ENCODE measurements around the gene MON2. TPM values are rescaled to one million over a fixed set of nuclear protein-coding genes. Genes with fewer than 3 reads are reported as not detected.

The MON2 gene
- total RNA-seq, 2 donors from 2014 or later = 30.3 to 43.3 TPM

DNA sequence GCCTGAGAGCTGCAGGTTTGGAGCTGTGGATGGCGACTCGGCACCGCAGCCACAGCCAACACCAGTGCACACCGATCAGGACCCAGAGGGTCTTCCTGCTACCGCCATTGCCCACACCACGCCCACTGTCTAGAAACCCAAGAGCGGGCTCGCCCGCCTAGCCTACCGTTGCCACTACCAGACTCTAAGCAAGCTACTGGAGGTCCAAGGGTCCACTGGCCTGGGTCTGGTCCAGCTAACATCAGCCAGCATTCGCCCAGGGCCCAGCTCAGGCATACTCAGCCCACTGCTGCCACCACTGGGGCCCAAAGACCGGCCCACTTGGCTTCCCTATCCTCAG, 30.5 kb upstream of the MON2 start:
- peaks cover 60% of the 10 kb centered on the region for H3K27me3 Mint-ChIP-seq (ENCODE audit: insufficient read depth)

DNA sequence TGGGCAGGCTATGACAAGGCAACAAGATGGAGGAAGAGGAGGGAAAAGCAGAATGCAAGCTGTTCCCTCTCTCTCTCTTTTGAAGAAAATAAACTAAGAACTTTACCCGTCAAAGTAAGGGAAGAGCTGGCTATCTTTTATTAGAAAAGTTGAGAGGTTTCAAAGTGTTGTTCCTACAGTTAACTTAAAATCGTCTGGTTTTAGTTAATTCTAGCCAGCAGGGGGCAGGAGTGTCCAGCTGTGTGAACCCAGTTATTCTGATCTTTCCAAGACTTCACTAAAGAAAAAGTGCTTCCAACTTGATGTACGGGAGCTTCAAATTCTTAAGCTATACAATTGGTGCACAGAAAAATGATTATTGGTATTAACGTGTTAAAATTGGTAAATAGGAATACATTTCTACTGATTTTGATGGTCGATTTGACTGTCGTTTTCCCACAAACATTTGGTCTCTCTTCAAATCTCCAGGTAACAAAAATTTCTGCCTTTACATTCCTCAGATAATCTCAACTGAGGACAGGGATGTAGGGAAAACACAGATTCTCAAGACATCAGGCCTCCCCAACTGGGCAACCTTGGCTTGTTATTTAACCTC, 28.4 kb upstream of the MON2 start:
- TF ChIP-seq, protein P1, sequence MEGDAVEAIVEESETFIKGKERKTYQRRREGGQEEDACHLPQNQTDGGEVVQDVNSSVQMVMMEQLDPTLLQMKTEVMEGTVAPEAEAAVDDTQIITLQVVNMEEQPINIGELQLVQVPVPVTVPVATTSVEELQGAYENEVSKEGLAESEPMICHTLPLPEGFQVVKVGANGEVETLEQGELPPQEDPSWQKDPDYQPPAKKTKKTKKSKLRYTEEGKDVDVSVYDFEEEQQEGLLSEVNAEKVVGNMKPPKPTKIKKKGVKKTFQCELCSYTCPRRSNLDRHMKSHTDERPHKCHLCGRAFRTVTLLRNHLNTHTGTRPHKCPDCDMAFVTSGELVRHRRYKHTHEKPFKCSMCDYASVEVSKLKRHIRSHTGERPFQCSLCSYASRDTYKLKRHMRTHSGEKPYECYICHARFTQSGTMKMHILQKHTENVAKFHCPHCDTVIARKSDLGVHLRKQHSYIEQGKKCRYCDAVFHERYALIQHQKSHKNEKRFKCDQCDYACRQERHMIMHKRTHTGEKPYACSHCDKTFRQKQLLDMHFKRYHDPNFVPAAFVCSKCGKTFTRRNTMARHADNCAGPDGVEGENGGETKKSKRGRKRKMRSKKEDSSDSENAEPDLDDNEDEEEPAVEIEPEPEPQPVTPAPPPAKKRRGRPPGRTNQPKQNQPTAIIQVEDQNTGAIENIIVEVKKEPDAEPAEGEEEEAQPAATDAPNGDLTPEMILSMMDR (conservative IDR thresholded peaks at IDR 0.05) = peak; percentile 83
- Mint-ChIP-seq H3K4me1 (peaks cover 10% of the 10 kb centered on the region), H3K27me3 (ENCODE audit: insufficient read depth) (peaks cover 43% of the 10 kb centered on the region), H3K4me3 (no peak overlapping the region), H3K27ac (peak overlapping the region; percentile 44), H3K9me3 (peaks cover 22% of the 10 kb centered on the region), H3K36me3 (ENCODE audit: low read depth) (no peaks in the 10 kb centered on the region)
- Histone ChIP-seq H3K36me3 (ENCODE audit: control insufficient read depth, insufficient read depth, low read length) (no peaks in the 10 kb centered on the region), H3K9ac (ENCODE audit: extremely low read depth, low read length, poor library complexity, severe bottlenecking) (no peak overlapping the region), H3K9me3 (ENCODE audit: control insufficient read depth, low read length) (peaks cover 11% of the 10 kb centered on the region), H3K27me3 (ENCODE audit: control insufficient read depth, insufficient read depth, low read length, poor library complexity, severe bottlenecking) (peaks cover 28% of the 10 kb centered on the region), H3K4me1 (ENCODE audit: control insufficient read depth, insufficient read depth, low read length) (peaks cover 2% of the 10 kb centered on the region), H3K4me3 (ENCODE audit: low read length) (no peak overlapping the region), H3K27ac (ENCODE audit: low read depth, low read length) (no peak overlapping the region)
- peak; percentile 87 for DNase-seq
- WGBS, 2 experiments (ENCODE audit: insufficient coverage in 1 of 2, insufficient read length in 1 of 2) = 23 to 40% methylated on average over 5 to 6 of the region's 6 CpGs

More for the DNA sequence above, 30.5 kb upstream of the MON2 start:
- peaks cover 5% of the 10 kb centered on the region for H3K9me3 ChIP-seq (ENCODE audit: control insufficient read depth, low read length)
- H3K27ac ChIP-seq (ENCODE audit: low read depth, low read length) = no peak overlapping the region
- Mint-ChIP-seq H3K9me3 (peaks cover 8% of the 10 kb centered on the region), H3K36me3 (ENCODE audit: low read depth) (no peaks in the 10 kb centered on the region), H3K4me1 (peaks cover 10% of the 10 kb centered on the region), H3K27ac (no peak overlapping the region), H3K4me3 (peak overlapping the region; percentile 66)
- H3K4me1 ChIP-seq (ENCODE audit: control insufficient read depth, insufficient read depth, low read length) = peaks cover 2% of the 10 kb centered on the region
- H3K27me3 ChIP-seq (ENCODE audit: control insufficient read depth, insufficient read depth, low read length, poor library complexity, severe bottlenecking) = peaks cover 47% of the 10 kb centered on the region
- H3K36me3 ChIP-seq (ENCODE audit: control insufficient read depth, insufficient read depth, low read length) = no peaks in the 10 kb centered on the region
- 90 to 91% methylated on average over 4 to 12 of the region's 12 CpGs for WGBS, 2 experiments (ENCODE audit: insufficient coverage in 1 of 2, insufficient read length in 1 of 2)
- no peak overlapping the region for H3K9ac ChIP-seq (ENCODE audit: extremely low read depth, low read length, poor library complexity, severe bottlenecking)
- DNase-seq = no peak
- H3K4me3 ChIP-seq (ENCODE audit: low read length) = peak overlapping the region; percentile 81
- TF ChIP-seq, protein P1 (conservative IDR thresholded peaks at IDR 0.05) = no peak

DNA sequence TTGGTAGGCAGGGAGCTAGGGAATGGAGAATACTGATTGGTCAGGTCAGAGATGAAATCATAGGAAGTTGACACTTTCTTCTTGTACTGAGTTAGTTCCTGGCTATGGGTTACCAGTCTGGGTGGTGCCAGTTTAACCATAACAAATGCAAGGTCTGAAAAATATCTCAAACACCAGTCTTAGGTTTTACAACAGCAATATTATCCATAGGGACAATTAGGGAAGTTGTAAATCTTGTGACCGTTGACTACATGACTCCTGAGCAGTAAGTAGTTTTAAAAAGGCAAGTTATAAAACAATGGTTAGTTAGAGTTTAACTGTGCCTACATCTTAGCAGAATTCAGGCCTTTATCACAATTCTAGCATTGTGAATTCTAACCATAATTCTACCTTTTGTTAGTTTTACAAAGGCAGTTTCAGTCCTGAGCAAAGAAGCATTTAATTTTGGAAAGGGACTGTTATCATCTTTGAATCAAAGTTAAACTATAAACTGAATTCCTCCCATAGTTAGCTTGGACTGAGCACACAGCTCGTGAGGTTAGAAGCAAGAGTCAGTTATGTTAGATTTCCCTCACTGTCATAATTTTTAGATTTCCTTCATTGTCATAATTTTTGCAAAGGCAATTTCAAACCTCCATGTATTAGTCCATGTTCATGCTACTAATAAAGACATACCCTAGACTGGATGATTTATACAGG, 19.7 kb upstream of the MON2 start:
- WGBS, 2 experiments (ENCODE audit: insufficient coverage in 1 of 2, insufficient read length in 1 of 2) = 60 to 96% methylated on average over 1 to 2 of the region's 2 CpGs
- Histone ChIP-seq H3K9ac (ENCODE audit: extremely low read depth, low read length, poor library complexity, severe bottlenecking) (no peak overlapping the region), H3K36me3 (ENCODE audit: control insufficient read depth, insufficient read depth, low read length) (no peaks in the 10 kb centered on the region), H3K27me3 (ENCODE audit: control insufficient read depth, insufficient read depth, low read length, poor library complexity, severe bottlenecking) (no peaks in the 10 kb centered on the region), H3K9me3 (ENCODE audit: control insufficient read depth, low read length) (peaks cover 11% of the 10 kb centered on the region), H3K27ac (ENCODE audit: low read depth, low read length) (no peak overlapping the region), H3K4me1 (ENCODE audit: control insufficient read depth, insufficient read depth, low read length) (no peaks in the 10 kb centered on the region), H3K4me3 (ENCODE audit: low read length) (no peak overlapping the region)
- H3K27me3 Mint-ChIP-seq (ENCODE audit: insufficient read depth) = peaks cover 11% of the 10 kb centered on the region
- no peak overlapping the region for H3K27ac Mint-ChIP-seq
- DNase-seq = no peak
- TF ChIP-seq, protein P1 (conservative IDR thresholded peaks at IDR 0.05) = no peak
- no peaks in the 10 kb centered on the region for H3K4me1 Mint-ChIP-seq
- no peak overlapping the region for H3K4me3 Mint-ChIP-seq
- peaks cover 6% of the 10 kb centered on the region for H3K9me3 Mint-ChIP-seq
- H3K36me3 Mint-ChIP-seq (ENCODE audit: low read depth) = no peaks in the 10 kb centered on the region

Measured in endodermal cell (in vitro differentiated cells).